H9 (cell line): ENCODE data around the gene EVL. TPM values are rescaled to one million over a fixed set of nuclear protein-coding genes. Genes with fewer than 3 reads are reported as not detected.

Source experiments
- DNase-seq: peaks from one replicate; pipeline ENCODE4 v3.0.0-alpha.2; 2017
- H2AFZ ChIP-seq: one replicate; pipeline ENCODE4 v1.6.1; 2013; ENCODE audit warnings: mild to moderate bottlenecking, low read length, control low read depth, moderate library complexity
- H2AK5ac ChIP-seq: 2 replicates; pipeline ENCODE4 v1.6.1; 2013; ENCODE audit warnings: low read length, control low read depth, mixed read lengths; ENCODE audit not compliant: insufficient read length
- H2BK120ac ChIP-seq: one replicate; pipeline ENCODE4 v1.6.1; 2013; ENCODE audit warnings: low read depth, mild to moderate bottlenecking, low read length, control low read depth, inconsistent platforms; ENCODE audit not compliant: poor library complexity, severe bottlenecking
- H2BK12ac ChIP-seq: 2 replicates; pipeline ENCODE4 v1.6.1; 2013; ENCODE audit warnings: low read length, control low read depth, mixed read lengths, low read depth; ENCODE audit not compliant: insufficient read length
- H2BK15ac ChIP-seq: 2 replicates; pipeline ENCODE4 v1.6.1; 2013; ENCODE audit warnings: low read depth, low read length, control low read depth
- H2BK20ac ChIP-seq: one replicate; pipeline ENCODE4 v1.6.1; 2013; ENCODE audit warnings: low read depth, mild to moderate bottlenecking, low read length, control low read depth, inconsistent platforms; ENCODE audit not compliant: poor library complexity, severe bottlenecking
- H2BK5ac ChIP-seq: 2 replicates; pipeline ENCODE4 v1.6.1; 2013; ENCODE audit warnings: low read length, control low read depth, mixed read lengths; ENCODE audit not compliant: insufficient read length
- H3K14ac ChIP-seq: 2 replicates; pipeline ENCODE4 v1.6.1; 2013; ENCODE audit warnings: low read length, control low read depth; ENCODE audit not compliant: insufficient read depth
- H3K18ac ChIP-seq: 2 replicates; pipeline ENCODE4 v1.6.1; 2013; ENCODE audit warnings: low read depth, mild to moderate bottlenecking, mixed read lengths, low read length, control low read depth; ENCODE audit not compliant: insufficient read length
- H3K23ac ChIP-seq: 2 replicates; pipeline ENCODE4 v1.6.1; 2013; ENCODE audit warnings: low read length, control low read depth, mixed read lengths, low read depth; ENCODE audit not compliant: insufficient read length
- H3K23me2 ChIP-seq: 2 replicates; pipeline ENCODE4 v1.6.1; 2013; ENCODE audit warnings: low read depth, mild to moderate bottlenecking, mixed read lengths, low read length, control low read depth; ENCODE audit not compliant: insufficient read length, poor library complexity, severe bottlenecking
- H3K27ac ChIP-seq: 2 replicates; pipeline ENCODE4 v1.5.1; 2013; ENCODE audit warnings: low read length, control low read depth, mixed read lengths, low read depth; ENCODE audit not compliant: insufficient read length
- H3K27me3 ChIP-seq: 2 replicates; pipeline ENCODE4 v1.6.1; 2013; ENCODE audit warnings: low read length, control low read depth, inconsistent platforms; ENCODE audit not compliant: insufficient read depth
- H3K4ac ChIP-seq: 2 replicates; pipeline ENCODE4 v1.6.1; 2013; ENCODE audit warnings: low read depth, mild to moderate bottlenecking, control low read depth, inconsistent platforms, low read length, moderate library complexity
- H3K4me1 ChIP-seq: 2 replicates; pipeline ENCODE4 v1.6.1; 2013; ENCODE audit warnings: low read length, control low read depth, inconsistent platforms; ENCODE audit not compliant: insufficient read depth
- H3K4me2 ChIP-seq: 2 replicates; pipeline ENCODE4 v1.6.1; 2013; ENCODE audit warnings: low read length, control low read depth, mixed read lengths; ENCODE audit not compliant: insufficient read length, insufficient read depth
- H3K56ac ChIP-seq: 2 replicates; pipeline ENCODE4 v1.6.1; 2013; ENCODE audit warnings: low read depth, mild to moderate bottlenecking, mixed read lengths, low read length, control low read depth; ENCODE audit not compliant: insufficient read length
- H3K79me1 ChIP-seq: 2 replicates; pipeline ENCODE4 v1.6.1; 2013; ENCODE audit warnings: low read depth, mild to moderate bottlenecking, moderate library complexity, low read length, control low read depth, inconsistent platforms; ENCODE audit not compliant: insufficient read depth, poor library complexity, severe bottlenecking
- H3K79me2 ChIP-seq: 2 replicates; pipeline ENCODE4 v1.6.1; 2013; ENCODE audit warnings: low read length, control low read depth, inconsistent platforms; ENCODE audit not compliant: insufficient read depth
- H3K9ac ChIP-seq: 2 replicates; pipeline ENCODE4 v1.6.1; 2013; ENCODE audit warnings: low read length, control low read depth, mixed read lengths; ENCODE audit not compliant: insufficient read length; ENCODE audit errors: extremely low read depth
- H3K9me3 ChIP-seq: one replicate; pipeline ENCODE4 v1.6.1; 2013; ENCODE audit warnings: low read depth, low read length, inconsistent platforms; ENCODE audit not compliant: control insufficient read depth
- H3T11ph ChIP-seq: one replicate; pipeline ENCODE4 v1.6.1; 2013; ENCODE audit warnings: mild to moderate bottlenecking, low read length, control low read depth, inconsistent platforms
- H4K20me1 ChIP-seq: one replicate; pipeline ENCODE4 v1.6.1; 2013; ENCODE audit not compliant: control insufficient read depth, insufficient read length, insufficient read depth
- H4K5ac ChIP-seq: 2 replicates; pipeline ENCODE4 v1.6.1; 2013; ENCODE audit warnings: low read depth, mild to moderate bottlenecking, mixed read lengths, low read length, control low read depth; ENCODE audit not compliant: insufficient read length
- H4K8ac ChIP-seq: replicated peaks from 2 replicates; pipeline ENCODE4 v1.6.1; 2013; ENCODE audit warnings: low read length, control low read depth, mixed read lengths, low read depth; ENCODE audit not compliant: insufficient read length
- H4K91ac ChIP-seq: 2 replicates; pipeline ENCODE4 v1.6.1; 2013; ENCODE audit warnings: low read depth, mild to moderate bottlenecking, moderate library complexity, mixed read lengths, low read length, control low read depth; ENCODE audit not compliant: insufficient read length
- H3K27ac Mint-ChIP-seq, 3 experiments: 2 replicates in 2 of 3; 3 replicates in 1 of 3; pipeline ENCODE4 v1.8.0; 2020 to 2021; ENCODE audit warnings: mixed read lengths in 3 of 3, mild to moderate bottlenecking in 1 of 3, moderate library complexity in 1 of 3
- H3K27me3 Mint-ChIP-seq: 2 replicates; pipeline ENCODE4 v1.8.0; 2021; ENCODE audit warnings: low read depth, mild to moderate bottlenecking, moderate library complexity, mixed read lengths
- H3K36me3 Mint-ChIP-seq, 3 experiments: 2 replicates in 2 of 3; 3 replicates in 1 of 3; pipeline ENCODE4 v1.8.0; 2020 to 2021; ENCODE audit warnings: low read depth in 3 of 3, mixed read lengths in 3 of 3; ENCODE audit not compliant: insufficient read depth in 1 of 3
- H3K4me1 Mint-ChIP-seq, 2 experiments: 2 replicates each; pipeline ENCODE4 v1.8.0; 2020; ENCODE audit warnings: mixed read lengths in 2 of 2
- H3K4me3 Mint-ChIP-seq, 2 experiments: 2 replicates in 1 of 2; 3 replicates in 1 of 2; pipeline ENCODE4 v1.8.0; 2020 to 2021; ENCODE audit warnings: mild to moderate bottlenecking in 2 of 2, mixed read lengths in 2 of 2, moderate library complexity in 1 of 2
- H3K9me3 Mint-ChIP-seq, 2 experiments: 2 replicates in 1 of 2; 3 replicates in 1 of 2; pipeline ENCODE4 v1.8.0; 2020; ENCODE audit warnings: mild to moderate bottlenecking in 2 of 2, mixed read lengths in 2 of 2, moderate library complexity in 1 of 2
- CTCF ChIP-seq: fragments of 200-600 bp; sonication (generic); conservative IDR thresholded peaks from 3 replicates; pipeline ENCODE4 v1.8.0; 2021; ENCODE audit warnings: antibody characterized with exemption, mild to moderate bottlenecking
- WGBS: extraction: QIAGEN DNeasy Blood & Tissue Kit; methylation state at CpG from one replicate; pipeline ENCODE4 v1.1.7; 2013; ENCODE audit warnings: missing lambda C conversion rate, low lambda C conversion rate, mixed read lengths; ENCODE audit not compliant: insufficient read length; ENCODE audit errors: extremely low coverage; 5-methylcytosine and 5-hydroxymethylcytosine counted together
- total RNA-seq: library from RNA; stranded (reverse); gene quantifications from 2 replicates; pipeline ENCODE4 v1.2.1, GENCODE V29; 2021

EVL gene
- total RNA-seq, 1 experiment from 2014 or later, result 53.2 TPM

DNA sequence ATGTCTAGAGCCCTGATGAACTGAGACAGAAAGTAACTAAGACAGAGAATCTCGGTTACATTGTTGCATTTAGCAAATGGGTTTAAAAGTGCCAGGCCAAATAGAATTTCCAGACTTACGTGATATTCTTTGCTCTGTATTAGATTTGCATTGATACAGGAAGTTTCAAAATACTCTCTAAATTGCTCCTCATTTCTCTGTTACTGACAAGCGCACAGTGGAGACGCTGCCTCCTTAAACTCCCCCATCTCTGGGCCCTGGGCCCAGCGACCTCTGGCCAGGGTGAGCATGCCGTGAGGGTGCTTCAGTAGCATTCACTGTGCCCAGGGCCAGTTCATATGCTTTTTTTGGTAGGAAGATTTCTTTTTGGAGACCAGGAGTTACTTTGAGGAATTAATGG lies 22.9 kb upstream of the EVL start:
- H3K23me2 ChIP-seq, result no peaks in the 10 kb centered on the region
- H3K56ac ChIP-seq, result no peak overlapping the region
- no peak for DNase-seq
- H3K9ac ChIP-seq, result no peak overlapping the region
- TF ChIP-seq CTCF, result no peak
- H3K4me2 ChIP-seq, result no peak overlapping the region
- H3T11ph ChIP-seq, result no peak overlapping the region
- H4K5ac ChIP-seq, result no peak overlapping the region
- H2AFZ ChIP-seq, result no peak overlapping the region
- no peak overlapping the region for H2BK12ac ChIP-seq
- no peak overlapping the region for H3K27ac ChIP-seq
- H4K8ac ChIP-seq, result no peak overlapping the region
- H3K14ac ChIP-seq, result no peak overlapping the region
- Mint-ChIP-seq H3K4me1 (peaks cover 0 to 4% of the 10 kb centered on the region in 2 experiments; a peak in 1 of 4 replicates), H3K4me3 (no peak overlapping the region), H3K27me3 (no peaks in the 10 kb centered on the region), H3K27ac (no peak overlapping the region; a peak in 1 of 7 replicates), H3K9me3 (no peaks in the 10 kb centered on the region), H3K36me3 (no peaks in the 10 kb centered on the region)
- no CpG with 5 or more reads among the region's 6 CpGs for WGBS
- H3K18ac ChIP-seq, result no peak overlapping the region
- no peak overlapping the region for H4K91ac ChIP-seq
- no peak overlapping the region for H2BK15ac ChIP-seq
- H2BK5ac ChIP-seq, result no peak overlapping the region
- no peaks in the 10 kb centered on the region for H3K4me1 ChIP-seq
- no peak overlapping the region for H3K4ac ChIP-seq
- H3K27me3 ChIP-seq, result no peaks in the 10 kb centered on the region
- no peak overlapping the region for H3K23ac ChIP-seq
- no peaks in the 10 kb centered on the region for H3K9me3 ChIP-seq
- H4K20me1 ChIP-seq, result no peaks in the 10 kb centered on the region
- no peak overlapping the region for H2BK20ac ChIP-seq
- no peaks in the 10 kb centered on the region for H3K79me2 ChIP-seq
- peaks cover 2% of the 10 kb centered on the region for H3K79me1 ChIP-seq
- no peak overlapping the region for H2AK5ac ChIP-seq
- no peak overlapping the region for H2BK120ac ChIP-seq
